Stimulated activated CD4-positive, alpha-beta T cell treated with anti-CD3 and anti-CD28 coated beads, Interleukin-2, amount 100 ng/mL, for 4 hours (primary cell): ENCODE results near the gene PAWR.
"Not testable (repeated sequence)": the region's sequence is repeated elsewhere in the genome, so short reads cannot be mapped to it uniquely, and the experiment has no call there.

Source experiments
- DNase-seq: peaks from one replicate; pipeline ENCODE4 v3.0.0-alpha.2; 2020; ENCODE audit warnings: low read depth

The PAWR gene

GRCh38 chr12:79547735-79548609 is 142.8 kb downstream of the PAWR start:
- DNase-seq: no peak

GRCh38 chr12:79547044-79547734 is 143.6 kb downstream of the PAWR start:
- no peak for DNase-seq

GRCh38 chr12:79546466-79547043 is 144.2 kb downstream of the PAWR start:
- no peak for DNase-seq

GRCh38 chr12:79544439-79544838 is 146.3 kb downstream of the PAWR start:
- not testable (repeated sequence) for DNase-seq

GRCh38 chr12:79537675-79538074 is 153.1 kb downstream of the PAWR start:
- no peak for DNase-seq

GRCh38 chr12:79535751-79536150 is 155.0 kb downstream of the PAWR start:
- no peak for DNase-seq
